ENCODE results near the gene C1orf105. TPM values are rescaled to one million over a fixed set of nuclear protein-coding genes. Genes with fewer than 3 reads are reported as not detected.

The C1orf105 gene
- total and polyA plus RNA-seq, 2 of the 13 experiments (the other 11 are each of a cell fraction or from before 2014, with no cell fraction given): 0.15 to 0.45 TPM

GRCh38 chr1:172469717-172470116, 49.2 kb downstream of the C1orf105 start:
- Histone ChIP-seq H3K27ac (ENCODE audit: extremely low read length, insufficient read depth, low read length) (peak overlapping the region; percentile 59), H3K4me1 (ENCODE audit: insufficient read depth, low read length) (peaks cover 86% of the 10 kb centered on the region), H3K79me2 (ENCODE audit: insufficient read depth, low read length) (no peaks in the 10 kb centered on the region), H3K4me3 (replicated peaks in 1 of 3; ENCODE audit: insufficient read depth in 1 of 3, low read depth in 2 of 3, low read length in 3 of 3) (peak overlapping the region in 1 of 3 experiments; percentile 39; a peak in 1 of 6 replicates), H3K9ac (ENCODE audit: insufficient read depth, low read depth, low read length) (no peak overlapping the region), H3K4me2 (ENCODE audit: low read depth, low read length) (peak overlapping the region; percentile 66), H4K20me1 (ENCODE audit: insufficient read depth, low read length) (no peaks in the 10 kb centered on the region), H3K9me3 (ENCODE audit: low read length) (no peaks in the 10 kb centered on the region), H2AFZ (ENCODE audit: low read length) (no peak overlapping the region), H3K27me3 (ENCODE audit: control insufficient read depth in 1 of 2, insufficient read depth in 2 of 2, low read length in 2 of 2) (no peaks in the 10 kb centered on the region), H3K36me3 (replicated peaks in 1 of 2; ENCODE audit: control insufficient read depth in 1 of 2, insufficient read depth in 2 of 2, low read length in 2 of 2) (no peaks in the 10 kb centered on the region)
- in situ Hi-C loops (cut with HindIII; ENCODE audit: extremely low pct_ligation_motif_present, low pct_unique_long_range_greater_than_20kb) (loop anchor here (5.0 kb wide), 1 partner anchor 63 kb away; the partner anchor contains the start of gene SUCO), intact Hi-C loops (cut with micrococcal nuclease; ENCODE audit: unreplicated experiment) (loop anchor here (1.0 kb wide), 2 partner anchors 19 to 63 kb away; no protein-coding TSS in a partner anchor)
- ChIA-PET CTCF (ENCODE audit: low intra/inter-chr PET ratio, low total read pairs) (interaction anchor here (1.4 kb wide), 1 partner anchor 21 kb away, joined by 3 read pairs; no protein-coding TSS in a partner anchor), POLR2A (interaction anchor here (0.6 to 6.1 kb wide), 3 partner anchors 16 to 63 kb away, joined by 5 to 99 read pairs (median 14); partner anchors contain the start of gene SUCO)
- WGBS (ENCODE audit: low lambda C conversion rate): 14% methylated on average over 3 of the region's 3 CpGs
- no TSS peak for BruUV-seq (replicated peaks)
- no peak for FAIRE-seq
- DNase-seq (ENCODE audit: low spot score): peak; percentile 58
- ATAC-seq: peak; percentile 54
- TF ChIP-seq SRF (IDR thresholded peaks at IDR 0.05; ENCODE audit: low read depth, low read length) (no peak), ZNF367 (CRISPR knock-in tag; IDR thresholded peaks at IDR 0.05; ENCODE audit: borderline replicate concordance) (no peak), ZNF768 (CRISPR knock-in tag; IDR thresholded peaks at IDR 0.05) (no peak), ZNF552 (CRISPR knock-in tag; IDR thresholded peaks at IDR 0.05; ENCODE audit: borderline replicate concordance) (no peak), KLF16 (CRISPR knock-in tag; IDR thresholded peaks at IDR 0.05) (no peak; a peak in 1 of 4 replicates), ZNF564 (CRISPR knock-in tag; IDR thresholded peaks at IDR 0.05) (no peak), SOX13 (IDR thresholded peaks at IDR 0.05) (no peak), SOX13 (CRISPR knock-in tag; conservative IDR thresholded peaks at IDR 0.05 in 1 of 2, IDR thresholded peaks at IDR 0.05 in 1 of 2) (peak in 1 of 2 experiments; percentile 4; a peak in 1 of 4 replicates), WIZ (CRISPR knock-in tag; IDR thresholded peaks at IDR 0.05) (no peak), CREB1 (IDR thresholded peaks at IDR 0.05) (peak; percentile 14; the same call in 1 of the 2 replicates), CREB1 (CRISPR knock-in tag; IDR thresholded peaks at IDR 0.05) (peak; percentile 31; the same call in 1 of the 2 replicates), ZNF776 (CRISPR knock-in tag; IDR thresholded peaks at IDR 0.05) (no peak), ZNF205 (CRISPR knock-in tag; IDR thresholded peaks at IDR 0.05) (no peak), CSRNP2 (CRISPR knock-in tag; conservative IDR thresholded peaks at IDR 0.05; ENCODE audit: low read depth) (no peak), ZNF143 (CRISPR knock-in tag; IDR thresholded peaks at IDR 0.05) (no peak), ZBTB21 (CRISPR knock-in tag; IDR thresholded peaks at IDR 0.05) (peak; percentile 72; the same call in 1 of the 2 replicates), PTBP1 (IDR thresholded peaks at IDR 0.05; ENCODE audit: low read depth, low read length, poor library complexity, severe bottlenecking) (no peak), ZNF276 (CRISPR knock-in tag; IDR thresholded peaks at IDR 0.05; ENCODE audit: low read depth) (no peak)
- TF ChIP-seq, protein P1, sequence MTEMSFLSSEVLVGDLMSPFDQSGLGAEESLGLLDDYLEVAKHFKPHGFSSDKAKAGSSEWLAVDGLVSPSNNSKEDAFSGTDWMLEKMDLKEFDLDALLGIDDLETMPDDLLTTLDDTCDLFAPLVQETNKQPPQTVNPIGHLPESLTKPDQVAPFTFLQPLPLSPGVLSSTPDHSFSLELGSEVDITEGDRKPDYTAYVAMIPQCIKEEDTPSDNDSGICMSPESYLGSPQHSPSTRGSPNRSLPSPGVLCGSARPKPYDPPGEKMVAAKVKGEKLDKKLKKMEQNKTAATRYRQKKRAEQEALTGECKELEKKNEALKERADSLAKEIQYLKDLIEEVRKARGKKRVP (CRISPR knock-in tag; IDR thresholded peaks at IDR 0.05): peak in 1 of 2 experiments; percentile 73; a peak in 2 of 4 replicates
- TF ChIP-seq, protein P2, sequence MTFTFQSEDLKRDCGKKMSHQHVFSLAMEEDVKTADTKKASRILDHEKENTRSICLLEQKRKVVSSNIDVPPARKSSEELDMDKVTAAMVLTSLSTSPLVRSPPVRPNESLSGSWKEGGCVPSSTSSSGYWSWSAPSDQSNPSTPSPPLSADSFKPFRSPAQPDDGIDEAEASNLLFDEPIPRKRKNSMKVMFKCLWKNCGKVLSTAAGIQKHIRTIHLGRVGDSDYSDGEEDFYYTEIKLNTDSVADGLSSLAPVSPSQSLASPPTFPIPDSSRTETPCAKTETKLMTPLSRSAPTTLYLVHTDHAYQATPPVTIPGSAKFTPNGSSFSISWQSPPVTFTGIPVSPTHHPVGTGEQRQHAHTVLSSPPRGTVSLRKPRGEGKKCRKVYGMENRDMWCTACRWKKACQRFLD (CRISPR knock-in tag; IDR thresholded peaks at IDR 0.05; ENCODE audit: borderline replicate concordance): no peak

Data from HepG2 (cell line).